ENCODE results near the gene LSMEM2.
A peak's percentile ranks its signal among the peaks of the same experiment; 100 is the strongest.

The LSMEM2 gene

GRCh38 chr3:50286322-50287227 is 7.7 kb downstream of the LSMEM2 start:
- no peak for DNase-seq

GRCh38 chr3:50287262-50287661 is 8.4 kb downstream of the LSMEM2 start:
- no peak for DNase-seq

- DNase-seq = no peak
These were observed 9.6 kb downstream of the LSMEM2 start for GRCh38 chr3:50288387-50289007.

GRCh38 chr3:50289130-50289529 is 10.2 kb downstream of the LSMEM2 start:
- no peak for DNase-seq

GRCh38 chr3:50290161-50290641 is 11.3 kb downstream of the LSMEM2 start:
- no peak for DNase-seq

- DNase-seq = peak; percentile 96
These were observed 13.5 kb downstream of the LSMEM2 start, which contains the start of gene IFRD2 for GRCh38 chr3:50292159-50293078. Gene IFRD2 (minus strand): TSS chr3:50292429. CDS start chr3:50292274, 155 bp downstream.

- DNase-seq = no peak
These were observed 14.4 kb downstream of the LSMEM2 start for GRCh38 chr3:50293079-50293801.

GRCh38 chr3:50294089-50294488 is 15.2 kb downstream of the LSMEM2 start:
- no peak for DNase-seq

- no peak for DNase-seq
These were observed 15.9 kb downstream of the LSMEM2 start for GRCh38 chr3:50294492-50295403.

- no peak for DNase-seq
These were observed 16.9 kb downstream of the LSMEM2 start for GRCh38 chr3:50295553-50296431.

GRCh38 chr3:50296721-50297383 is 18.0 kb downstream of the LSMEM2 start:
- no peak for DNase-seq

GRCh38 chr3:50297384-50297775 is 18.5 kb downstream of the LSMEM2 start:
- no peak for DNase-seq

GRCh38 chr3:50297896-50298725 is 19.2 kb downstream of the LSMEM2 start:
- peak; percentile 21 for DNase-seq

GRCh38 chr3:50298836-50299637 is 20.1 kb downstream of the LSMEM2 start, which contains the start of the genes HYAL3 and NAA80:
Gene HYAL3 (minus strand): TSS chr3:50299405. CDS start chr3:50295602, 3,803 bp downstream.
Gene NAA80 (minus strand): TSS chr3:50299405. CDS start chr3:50297463, 1,942 bp downstream.
- peak; percentile 99 for DNase-seq

GRCh38 chr3:50299638-50299928 is 20.7 kb downstream of the LSMEM2 start:
- no peak for DNase-seq

- peak; percentile 49 for DNase-seq
These were observed 21.2 kb downstream of the LSMEM2 start for GRCh38 chr3:50299929-50300680.
